HG02981 (cell line): Measurements from ENCODE around the gene ZER1.
"Not testable (repeated sequence)": the region's sequence is repeated elsewhere in the genome, so short reads cannot be mapped to it uniquely, and the experiment has no call there.

Source experiments
- ATAC-seq: cut with Tn5 transposase; IDR thresholded peaks from one replicate; pipeline ENCODE4 v1.9.1; 2021; ENCODE audit warnings: mild to moderate bottlenecking, moderate library complexity; ENCODE audit not compliant: unreplicated experiment

Gene ZER1

DNA sequence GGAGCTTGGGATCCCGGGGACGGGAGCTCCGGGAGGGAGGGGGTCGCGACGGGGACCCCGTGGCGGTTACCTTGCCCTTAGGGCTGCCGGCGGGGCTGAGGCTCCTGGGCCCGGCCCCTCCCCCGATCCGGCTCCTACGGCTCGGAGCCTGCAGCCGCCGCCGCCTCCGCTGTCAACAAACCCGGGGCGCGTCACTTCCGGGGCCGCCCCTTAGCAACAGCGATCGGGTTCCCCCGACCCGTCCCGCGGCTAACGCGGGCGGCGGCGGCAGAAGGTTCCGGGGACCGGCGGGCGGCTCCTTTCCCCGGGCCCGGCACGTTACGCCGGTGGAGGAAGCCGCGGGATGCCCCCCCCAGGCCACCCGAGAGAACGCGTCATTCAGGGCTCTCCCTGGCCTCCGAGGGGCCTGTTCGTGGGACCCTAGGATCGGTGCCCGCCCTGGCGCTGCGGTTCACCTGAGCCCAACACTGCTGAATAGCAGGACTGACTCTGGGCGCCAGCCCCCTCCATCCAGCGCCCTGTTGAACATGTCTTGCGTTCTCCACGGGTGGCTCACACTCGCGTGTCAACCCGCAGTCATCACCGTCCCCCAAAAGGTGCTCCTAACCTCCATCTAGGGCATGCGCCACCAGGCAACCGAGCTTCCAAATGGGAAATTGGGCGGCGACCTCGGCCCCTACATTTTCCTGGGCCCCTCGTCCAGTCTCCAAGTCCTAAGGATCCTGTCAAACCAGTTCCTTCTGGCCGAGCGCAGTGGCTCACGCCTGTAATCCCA lies at the start of gene ZER1:
Gene ZER1, minus strand, starts transcription at position 183 of the 775 bp plus-strand sequence. CDS start 16,362 bp downstream, outside the sequence.
- peak; percentile 80 for ATAC-seq

DNA sequence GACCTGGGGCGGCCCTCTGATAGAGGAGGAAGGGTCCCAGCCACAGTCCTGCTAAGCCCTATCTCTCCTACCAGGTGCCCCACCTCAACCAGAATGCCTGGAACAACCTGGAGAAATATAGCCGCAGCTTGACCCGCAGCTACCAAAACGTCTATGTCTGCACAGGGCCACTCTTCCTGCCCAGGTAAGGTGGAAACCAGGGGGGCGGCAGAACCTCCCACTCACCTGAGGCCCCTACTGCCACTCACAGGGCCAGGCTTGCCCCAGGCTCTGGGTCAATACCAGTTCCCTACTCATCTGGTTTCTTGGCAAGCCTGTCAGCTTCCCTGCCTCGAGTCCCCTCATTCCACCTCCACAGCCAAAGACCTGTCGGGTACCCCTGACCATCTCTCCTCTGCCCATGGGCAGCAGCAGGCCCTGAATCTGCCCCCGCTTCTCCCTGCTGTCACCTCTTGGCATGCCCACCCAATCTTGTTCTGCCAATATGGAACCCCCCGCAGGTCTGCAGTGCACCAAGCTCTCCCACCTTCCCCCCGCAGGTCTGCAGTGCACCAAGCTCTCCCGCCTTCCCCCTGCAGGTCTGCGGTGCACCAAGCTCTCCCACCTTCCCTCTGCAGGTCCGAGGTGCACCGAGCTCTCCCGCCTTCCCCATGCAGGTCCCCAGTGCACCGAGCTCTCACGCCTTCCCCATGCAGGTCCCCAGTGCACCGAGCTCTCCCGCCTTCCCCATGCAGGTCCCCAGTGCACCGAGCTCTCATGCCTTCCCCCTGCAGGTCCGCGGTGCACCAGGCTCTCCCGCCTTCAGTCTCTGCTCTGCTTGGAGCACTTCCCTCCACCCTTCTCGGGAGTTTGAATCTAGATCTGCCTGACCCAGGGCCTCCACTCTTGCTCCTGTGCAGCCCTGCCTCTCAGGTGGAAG lies 49.2 kb upstream of the ZER1 start:
- ATAC-seq = no peak

DNA sequence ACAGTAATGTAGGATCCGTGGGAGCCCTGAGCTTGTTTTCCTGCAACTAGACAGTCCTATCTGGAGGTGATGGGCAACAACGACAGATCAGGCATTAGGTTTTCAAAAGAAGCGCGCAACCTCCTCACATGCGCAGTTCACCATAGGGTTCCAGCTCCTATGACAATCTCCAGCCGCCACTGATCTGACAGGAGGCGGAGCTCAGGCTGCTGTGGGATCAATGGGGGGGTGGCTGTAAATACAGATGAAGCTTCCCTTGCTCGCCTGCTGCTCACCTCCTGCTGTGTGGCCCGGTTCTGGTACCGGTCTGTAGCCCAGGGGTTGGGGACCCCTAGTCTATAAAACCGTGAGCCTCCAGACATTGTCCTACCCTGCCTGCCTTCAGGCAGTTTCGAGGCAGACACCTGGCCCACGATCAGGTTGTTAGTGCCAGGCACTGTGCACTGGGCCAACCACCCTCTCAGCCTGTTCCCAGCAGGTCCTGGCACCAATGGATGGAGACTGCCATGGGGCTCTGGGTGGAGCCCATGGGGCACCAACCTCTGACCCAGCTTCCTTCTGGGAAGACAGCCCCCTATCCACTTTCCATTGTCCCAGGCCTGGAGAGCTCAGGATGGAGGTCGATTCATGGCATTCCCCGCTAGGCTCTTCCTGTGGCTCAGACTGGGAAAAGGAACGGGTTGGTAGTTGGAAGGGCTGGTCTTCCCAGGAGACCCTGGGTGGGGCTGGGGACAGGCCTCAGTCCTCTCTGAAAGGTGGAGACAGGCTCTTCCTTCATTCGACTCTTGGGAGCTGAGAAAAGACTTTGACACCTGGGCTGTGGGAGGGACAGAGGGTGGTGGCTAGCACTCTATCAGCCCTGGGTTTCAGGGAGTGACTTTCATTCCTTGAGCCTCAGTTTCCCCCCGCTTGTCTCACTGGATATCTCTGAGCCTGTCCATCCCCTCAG lies 48.3 kb upstream of the ZER1 start:
- ATAC-seq = no peak

DNA sequence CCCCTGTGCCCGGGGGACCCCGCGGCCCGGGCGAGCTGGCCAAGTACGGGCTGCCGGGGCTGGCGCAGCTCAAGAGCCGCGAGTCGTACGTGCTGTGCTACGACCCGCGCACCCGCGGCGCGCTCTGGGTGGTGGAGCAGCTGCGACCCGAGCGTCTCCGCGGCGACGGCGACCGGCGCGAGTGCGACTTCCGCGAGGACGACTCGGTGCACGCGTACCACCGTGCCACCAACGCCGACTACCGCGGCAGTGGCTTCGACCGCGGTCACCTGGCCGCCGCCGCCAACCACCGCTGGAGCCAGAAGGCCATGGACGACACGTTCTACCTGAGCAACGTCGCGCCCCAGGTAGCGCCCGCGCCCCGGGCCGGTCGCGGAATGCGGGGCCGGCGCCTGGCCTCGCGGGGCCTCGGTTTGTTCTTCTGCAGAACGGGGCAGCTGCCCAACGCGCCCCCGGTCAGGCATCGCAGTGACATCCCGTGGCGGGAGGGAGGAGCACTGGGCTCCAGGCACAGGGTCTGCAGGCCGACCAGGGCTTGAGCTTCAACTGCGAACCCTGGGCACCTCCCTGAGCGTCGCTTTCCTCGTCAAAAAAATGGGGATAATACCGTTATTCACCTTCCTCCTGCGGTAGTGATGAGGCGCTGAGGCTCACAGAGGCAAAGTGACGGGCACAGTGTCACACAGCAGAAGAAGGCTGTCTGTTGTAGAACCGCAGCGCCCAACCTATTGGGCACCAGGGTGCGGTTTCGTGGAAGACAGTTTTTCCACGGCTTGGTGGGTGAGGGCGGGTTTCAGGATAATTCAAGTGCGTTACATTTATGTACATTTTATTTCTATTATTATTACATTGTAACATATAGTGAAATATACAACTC lies 47.4 kb upstream of the ZER1 start:
- peak; percentile 18 for ATAC-seq

DNA sequence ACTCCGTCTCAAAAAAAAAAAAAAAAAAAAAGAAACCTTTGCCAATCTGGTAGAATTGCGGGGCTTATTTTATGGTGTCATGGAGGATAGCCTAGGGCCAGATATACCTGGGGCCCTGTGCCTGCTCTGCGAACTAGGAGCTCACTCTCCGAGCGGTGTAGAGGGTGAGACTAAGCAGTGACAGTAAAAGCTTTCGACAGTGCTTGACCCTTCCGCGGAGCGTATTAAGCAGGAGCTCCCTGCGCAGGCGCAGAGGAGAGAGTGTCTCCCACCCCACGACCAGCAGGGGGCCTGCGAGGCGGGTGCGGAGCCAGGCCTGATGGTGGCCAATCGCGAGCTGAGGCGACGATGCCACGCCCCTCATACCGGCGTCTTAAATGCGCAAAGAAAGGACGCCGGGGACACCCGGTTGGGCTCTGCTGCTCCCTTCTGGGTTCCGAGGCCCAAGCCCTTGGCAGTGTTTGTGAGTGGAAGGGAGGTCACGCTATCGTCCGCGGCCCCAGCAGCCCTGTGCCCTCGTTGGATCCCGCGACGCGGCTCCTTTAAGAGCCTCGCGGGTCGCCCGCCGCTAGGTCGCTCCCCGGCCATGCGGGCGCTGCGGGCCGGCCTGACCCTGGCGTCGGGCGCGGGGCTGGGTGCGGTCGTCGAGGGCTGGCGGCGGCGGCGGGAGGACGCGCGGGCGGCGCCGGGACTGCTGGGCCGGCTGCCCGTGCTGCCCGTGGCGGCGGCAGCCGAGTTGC lies 46.5 kb upstream of the ZER1 start, which contains the start of gene ENDOG:
Gene ENDOG, plus strand, starts transcription at position 402 of the 740 bp plus-strand sequence. Its CDS starts 185 bp downstream, at position 587.
- peak; percentile 83 for ATAC-seq

DNA sequence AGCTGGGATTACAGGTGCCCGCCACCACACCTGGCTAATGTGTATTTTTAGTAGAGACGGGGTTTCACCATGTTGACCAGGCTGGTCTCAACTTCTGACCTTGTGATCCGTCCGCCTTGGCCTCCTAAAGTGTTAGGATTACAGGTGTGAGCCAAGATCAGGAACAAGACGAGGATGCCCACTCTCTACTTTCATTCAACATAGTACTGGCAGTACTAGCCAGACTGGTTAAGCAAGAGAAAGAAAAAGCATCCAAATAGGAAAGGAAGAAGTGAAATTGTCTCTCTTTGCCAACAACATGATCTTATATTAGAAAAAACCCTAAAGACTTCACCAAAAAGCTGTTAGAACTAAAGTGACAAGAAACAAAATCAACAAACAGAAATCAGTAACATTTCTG lies 39.1 kb upstream of the ZER1 start:
- no peak for ATAC-seq

DNA sequence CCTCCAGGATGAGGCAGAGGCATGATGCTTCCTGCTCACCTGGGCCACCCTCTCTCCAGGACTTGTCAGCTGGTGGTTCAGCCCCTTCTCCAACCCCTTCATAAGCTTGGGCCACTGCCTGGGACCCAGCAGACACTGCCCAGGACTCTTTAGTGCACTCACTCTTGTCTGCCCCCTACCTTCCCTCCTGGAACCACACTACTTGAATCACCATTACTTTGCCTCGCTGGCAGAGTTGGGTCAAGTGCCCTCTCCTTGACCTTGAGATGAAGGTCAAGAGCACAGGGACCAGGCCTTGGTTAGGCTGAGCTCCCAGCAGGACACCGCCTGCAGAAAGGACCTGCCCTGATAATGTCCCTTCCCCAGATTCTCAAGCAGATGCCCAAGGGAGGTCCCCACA lies 38.1 kb upstream of the ZER1 start:
- ATAC-seq = no peak

DNA sequence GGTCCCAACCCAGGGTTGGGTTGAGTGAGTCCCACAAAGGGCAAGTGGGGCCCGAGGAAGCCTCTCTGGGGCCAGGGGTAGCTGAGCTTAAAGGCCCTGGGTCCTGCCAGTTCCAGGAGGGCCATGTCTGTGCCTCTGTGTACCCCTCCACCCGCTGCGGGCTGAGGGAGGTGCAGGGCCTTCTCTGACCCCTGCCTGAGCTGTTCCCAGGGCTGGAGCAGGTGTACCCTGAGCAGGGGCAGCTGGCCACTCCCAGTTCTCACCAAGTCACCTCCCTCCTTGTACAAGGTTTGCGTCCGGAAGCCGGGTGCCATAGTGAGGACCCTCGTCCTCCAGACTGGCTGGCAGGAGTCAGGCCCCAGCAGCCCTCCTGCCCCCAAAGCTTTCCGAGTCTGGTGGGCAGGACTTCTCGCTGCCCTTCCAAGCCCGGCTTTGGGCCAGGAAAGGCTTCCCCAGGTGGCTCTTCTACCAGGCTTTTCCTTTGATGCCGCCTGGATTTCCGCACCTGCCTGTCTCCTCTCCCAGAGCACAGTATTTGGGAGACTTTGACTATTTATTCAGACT lies 37.4 kb upstream of the ZER1 start:
- ATAC-seq = no peak

DNA sequence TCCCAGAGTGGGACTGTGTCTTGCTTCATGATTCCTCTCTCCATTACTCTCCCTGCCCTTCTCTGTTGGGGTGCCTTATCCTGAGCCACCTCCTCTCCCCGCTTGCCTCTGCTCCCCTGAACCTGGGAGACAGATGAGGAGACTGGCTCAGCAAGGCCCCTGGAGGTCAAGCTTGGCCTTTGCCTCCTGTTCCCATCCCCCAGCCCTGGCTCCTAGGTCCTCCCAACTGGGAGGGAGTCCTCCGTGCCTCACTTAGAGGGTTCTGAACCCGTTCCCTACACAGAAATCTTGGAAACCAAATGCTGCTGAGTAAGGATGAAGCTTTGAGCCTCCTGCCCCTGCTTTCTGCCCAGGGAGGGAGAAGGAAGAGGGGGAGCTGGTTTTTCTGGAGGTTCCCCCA lies 36.8 kb upstream of the ZER1 start:
- ATAC-seq = no peak

DNA sequence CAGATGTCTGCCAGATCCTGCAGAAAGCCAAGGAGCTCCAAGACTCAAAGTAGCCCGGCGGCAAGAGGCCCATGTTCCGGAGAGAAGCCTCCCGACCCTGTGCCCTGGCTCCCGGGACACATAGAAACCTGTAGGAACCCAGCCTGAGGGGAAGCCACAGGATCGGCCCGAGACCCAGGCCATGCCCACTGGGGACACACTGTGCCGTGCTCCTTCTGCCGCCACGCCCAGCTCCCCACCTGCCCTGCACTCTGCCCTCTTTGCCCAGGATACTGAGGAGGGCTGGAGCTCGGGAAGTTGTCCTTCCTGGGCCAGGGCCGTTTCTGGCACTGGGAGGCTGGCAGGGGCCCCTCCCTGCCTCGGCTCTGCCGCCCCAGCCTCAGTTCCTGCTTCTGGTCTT lies 36.1 kb upstream of the ZER1 start:
- ATAC-seq = no peak

DNA sequence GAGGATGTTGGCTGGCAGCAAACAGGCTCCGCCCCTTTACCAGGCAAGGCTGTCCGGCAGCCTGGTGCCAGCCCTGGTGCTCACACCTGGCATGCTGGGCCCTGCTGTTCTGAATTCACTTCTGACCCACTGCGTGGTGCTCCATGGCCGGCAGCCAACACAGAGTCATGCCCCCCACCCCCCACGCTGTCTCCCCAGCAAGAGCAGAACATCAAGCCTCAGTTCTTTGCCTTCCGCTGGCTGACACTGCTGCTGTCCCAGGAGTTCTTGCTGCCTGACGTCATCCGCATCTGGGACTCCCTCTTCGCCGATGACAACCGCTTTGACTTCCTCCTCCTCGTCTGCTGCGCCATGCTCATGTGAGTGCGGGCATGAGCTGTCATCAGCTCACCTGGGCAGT lies 33.9 kb upstream of the ZER1 start:
- ATAC-seq = no peak

DNA sequence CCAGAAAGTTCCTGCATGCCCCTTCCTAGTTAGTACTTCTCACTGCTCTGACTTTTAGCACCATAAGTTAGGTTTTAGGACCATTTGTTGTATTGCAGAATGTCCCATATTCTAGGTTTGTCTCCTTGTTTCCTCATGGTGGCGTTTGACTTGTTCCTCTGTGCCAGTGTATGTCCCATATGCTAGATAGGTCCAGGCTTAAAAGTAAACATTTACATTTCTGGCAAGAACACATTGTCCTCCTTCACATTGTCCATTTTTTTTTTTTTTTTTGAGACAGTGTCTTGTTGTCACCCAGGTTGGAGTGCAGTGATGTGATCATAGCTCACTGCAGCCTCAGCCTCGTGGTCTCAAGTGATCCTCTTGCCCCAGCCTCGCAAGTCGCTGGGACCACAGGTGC lies 30.8 kb upstream of the ZER1 start:
- ATAC-seq = no peak

DNA sequence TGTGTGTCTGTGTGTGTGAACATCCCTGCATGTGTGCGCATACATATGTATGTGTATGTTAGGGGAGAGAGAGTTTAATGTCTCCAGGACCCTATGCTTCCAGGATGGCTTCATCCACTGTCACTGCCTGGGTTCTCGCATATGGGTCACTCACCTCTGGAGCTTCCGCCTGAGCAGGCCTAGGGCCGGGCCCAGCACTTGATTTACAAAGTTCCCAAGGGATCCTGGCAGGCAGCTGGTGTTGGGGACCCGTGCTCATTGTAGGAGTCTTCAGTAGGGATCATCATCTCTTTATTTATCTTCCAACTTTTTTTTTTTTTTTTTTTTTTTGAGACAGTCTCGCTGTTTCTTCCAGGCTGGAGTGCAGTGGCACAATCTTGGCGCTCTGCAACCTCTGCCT lies 28.3 kb upstream of the ZER1 start:
- ATAC-seq = no peak

DNA sequence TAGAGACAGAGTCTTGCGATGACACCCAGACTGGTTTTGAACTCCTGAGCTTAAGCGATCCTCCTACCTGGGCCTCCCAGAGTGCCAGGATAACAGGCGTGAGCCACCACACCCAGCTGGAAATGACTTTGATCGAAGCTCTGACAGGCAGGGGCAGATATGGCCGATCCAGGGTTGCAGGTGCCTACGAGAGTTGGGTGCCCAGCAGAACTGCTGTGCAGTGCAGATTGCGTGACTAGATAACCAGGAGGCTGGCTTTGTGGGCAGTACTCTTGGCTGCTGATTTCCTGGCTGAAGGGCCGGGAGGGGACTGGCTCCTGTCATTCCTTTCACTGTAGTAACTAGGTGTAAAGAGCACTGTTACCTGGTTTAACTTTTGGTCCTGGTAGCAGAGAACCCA lies 27.2 kb upstream of the ZER1 start:
- no peak for ATAC-seq

DNA sequence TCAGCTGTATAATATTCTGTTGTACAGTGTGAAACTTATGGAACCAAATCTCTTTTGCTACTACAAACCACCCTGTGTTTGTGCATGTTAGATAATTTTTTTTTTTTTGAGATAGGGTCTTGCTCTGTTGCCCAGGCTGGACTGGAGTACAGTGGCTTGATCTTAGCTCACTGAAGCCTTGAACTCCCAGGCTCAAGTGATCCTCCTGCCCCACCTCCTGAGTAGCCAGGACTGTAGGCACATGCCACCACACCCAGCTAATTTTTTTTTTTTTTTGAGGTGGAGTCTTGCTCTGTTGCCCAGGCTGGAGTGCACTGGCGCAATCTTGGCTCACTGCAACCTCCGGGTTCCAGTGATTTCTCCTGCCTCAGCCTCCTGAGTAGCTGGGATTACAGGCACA lies 23.2 kb upstream of the ZER1 start:
- not testable (repeated sequence) for ATAC-seq

DNA sequence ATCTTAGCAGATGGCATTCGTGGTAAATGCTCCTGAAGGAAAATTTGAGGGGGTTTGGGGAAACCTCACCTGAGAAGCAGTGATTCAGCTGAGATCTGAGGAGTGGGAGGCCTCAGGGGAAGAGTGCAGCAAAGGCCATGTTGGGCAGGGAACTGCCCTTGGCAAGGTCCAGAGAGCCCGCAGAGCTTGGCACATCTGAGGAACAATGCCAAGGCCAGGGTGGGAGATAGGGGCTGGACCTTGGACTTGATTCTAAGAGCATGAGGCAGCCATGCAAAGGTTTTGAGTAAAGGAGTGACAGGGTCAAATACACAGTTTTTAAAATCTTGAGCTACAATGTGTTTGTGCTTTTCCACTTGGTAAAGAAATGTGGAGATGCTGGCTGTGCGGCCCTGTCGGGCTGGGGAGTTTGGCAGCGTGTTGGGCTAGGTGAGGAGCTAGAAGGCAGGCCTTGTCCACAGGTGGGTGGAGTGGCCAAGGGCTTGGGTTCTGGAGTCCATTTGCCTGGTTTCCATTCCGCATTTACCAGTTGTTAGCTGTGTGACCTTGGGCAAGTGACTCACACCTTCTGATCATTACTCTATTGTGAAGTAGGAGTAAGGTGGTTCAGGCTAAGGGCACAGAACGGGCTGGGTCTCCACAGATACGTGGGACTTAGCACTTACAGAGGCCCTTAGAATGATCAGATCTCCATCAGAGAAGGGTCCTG lies 21.4 kb upstream of the ZER1 start:
- no peak for ATAC-seq

DNA sequence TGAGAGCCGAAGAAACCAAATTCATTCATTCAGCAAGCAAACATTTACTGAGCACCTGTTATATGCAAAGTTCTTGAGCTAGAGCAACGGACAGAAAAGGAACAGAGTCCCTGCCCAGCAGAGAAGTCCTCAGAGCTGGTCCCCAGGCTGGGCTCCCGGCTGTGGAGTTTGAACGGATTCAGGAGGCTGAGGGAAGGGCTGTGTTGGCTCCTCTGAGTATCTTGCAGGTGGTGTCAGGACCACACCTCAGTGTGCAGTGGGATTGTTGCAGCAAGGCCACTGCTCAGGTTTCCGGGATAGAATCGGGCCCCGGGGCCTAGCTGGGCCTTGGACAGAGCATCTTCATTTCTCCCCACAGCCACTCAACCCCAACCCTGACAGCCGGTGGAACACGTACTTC lies 20.4 kb upstream of the ZER1 start:
- no peak for ATAC-seq

DNA sequence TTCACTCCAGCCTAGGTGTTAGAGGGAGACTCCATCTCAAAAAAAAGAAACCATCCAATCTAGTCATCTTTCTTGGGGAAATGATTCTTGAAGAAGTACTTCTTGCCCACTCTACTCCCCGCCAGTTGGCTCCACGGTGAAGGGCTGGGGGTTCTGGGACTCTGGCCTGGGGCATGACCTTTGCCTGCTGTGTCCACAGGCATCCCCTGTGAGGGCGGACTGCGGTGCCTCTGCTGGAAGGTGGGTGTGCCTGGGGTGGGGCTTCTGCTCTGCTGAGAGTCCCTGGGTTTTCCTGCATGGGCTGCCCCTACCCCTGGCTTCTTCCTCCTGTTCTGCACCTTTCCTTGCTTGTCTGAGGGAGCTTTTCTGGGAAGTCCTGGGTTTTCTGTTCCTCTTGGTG lies 18.8 kb upstream of the ZER1 start:
- no peak for ATAC-seq
